Activated T-helper 17 cell treated with anti-CD3 and anti-CD28 coated beads, Interleukin-2, amount 50 U/mL, for 72 hours (primary cell): ENCODE results near the gene FAM161A. TPM values are rescaled to one million over a fixed set of nuclear protein-coding genes. Genes with fewer than 3 reads are reported as not detected.
"Not testable (repeated sequence)": the region's sequence is repeated elsewhere in the genome, so short reads cannot be mapped to it uniquely, and the experiment has no call there.

Source experiments
- ATAC-seq: fragments of 150-1000 bp; cut with Tn5 transposase; replicated peaks from 2 replicates; pipeline ENCODE4 v1.10.0; 2021; ENCODE audit warnings: mild to moderate bottlenecking, moderate library complexity
- H3K27ac Mint-ChIP-seq: one replicate; pipeline ENCODE4 v1.8.0; 2022; ENCODE audit warnings: mixed read lengths
- H3K27me3 Mint-ChIP-seq: one replicate; pipeline ENCODE4 v1.8.0; 2022; ENCODE audit warnings: mixed read lengths
- H3K36me3 Mint-ChIP-seq: one replicate; pipeline ENCODE4 v1.8.0; 2022; ENCODE audit warnings: low read depth, mild to moderate bottlenecking, mixed read lengths
- H3K4me1 Mint-ChIP-seq: one replicate; pipeline ENCODE4 v1.8.0; 2022; ENCODE audit warnings: mixed read lengths
- H3K4me3 Mint-ChIP-seq: one replicate; pipeline ENCODE4 v1.8.0; 2022; ENCODE audit warnings: mild to moderate bottlenecking, mixed read lengths
- H3K9me3 Mint-ChIP-seq: one replicate; pipeline ENCODE4 v1.8.0; 2022; ENCODE audit warnings: mixed read lengths
- total RNA-seq, 2 donors: library from RNA; stranded (reverse); gene quantifications; one replicate each; pipeline ENCODE4 v1.2.3, GENCODE V29; 2022

Gene FAM161A
- total RNA-seq, 2 donors from 2014 or later, result 8.7 to 9.8 TPM

GRCh38 chr2:61862085-61862484, 8.2 kb upstream of the FAM161A start:
- H3K4me3 Mint-ChIP-seq, result no peak overlapping the region
- H3K27me3 Mint-ChIP-seq, result no peaks in the 10 kb centered on the region
- no peak for ATAC-seq
- no peaks in the 10 kb centered on the region for H3K4me1 Mint-ChIP-seq
- peaks cover 3% of the 10 kb centered on the region for H3K9me3 Mint-ChIP-seq
- H3K36me3 Mint-ChIP-seq, result peaks cover 36% of the 10 kb centered on the region
- H3K27ac Mint-ChIP-seq, result no peak overlapping the region

GRCh38 chr2:61857224-61857623, 3.4 kb upstream of the FAM161A start:
- Mint-ChIP-seq H3K4me3 (no peak overlapping the region), H3K4me1 (peaks cover 6% of the 10 kb centered on the region), H3K27ac (no peak overlapping the region), H3K9me3 (no peaks in the 10 kb centered on the region), H3K36me3 (no peaks in the 10 kb centered on the region), H3K27me3 (no peaks in the 10 kb centered on the region)
- ATAC-seq, result no peak

GRCh38 chr2:61855318-61855613, 1.4 kb upstream of the FAM161A start:
- no peaks in the 10 kb centered on the region for H3K36me3 Mint-ChIP-seq
- H3K4me3 Mint-ChIP-seq, result peak overlapping the region; percentile 98
- peak overlapping the region; percentile 88 for H3K27ac Mint-ChIP-seq
- H3K4me1 Mint-ChIP-seq, result peaks cover 6% of the 10 kb centered on the region
- no peaks in the 10 kb centered on the region for H3K27me3 Mint-ChIP-seq
- no peak for ATAC-seq
- no peaks in the 10 kb centered on the region for H3K9me3 Mint-ChIP-seq

GRCh38 chr2:61854564-61855317, 881 bp upstream of the FAM161A start:
- H3K9me3 Mint-ChIP-seq, result no peaks in the 10 kb centered on the region
- H3K36me3 Mint-ChIP-seq, result no peaks in the 10 kb centered on the region
- no peaks in the 10 kb centered on the region for H3K27me3 Mint-ChIP-seq
- H3K4me3 Mint-ChIP-seq, result peak overlapping the region; percentile 98
- H3K27ac Mint-ChIP-seq, result peak overlapping the region; percentile 88
- peaks cover 6% of the 10 kb centered on the region for H3K4me1 Mint-ChIP-seq
- ATAC-seq, result peak; percentile 92

- ATAC-seq, result peak; percentile 66
- Mint-ChIP-seq H3K36me3 (no peaks in the 10 kb centered on the region), H3K4me1 (peaks cover 6% of the 10 kb centered on the region), H3K4me3 (peak overlapping the region; percentile 98), H3K27ac (peak overlapping the region; percentile 88), H3K27me3 (no peaks in the 10 kb centered on the region), H3K9me3 (no peaks in the 10 kb centered on the region)
Observed at GRCh38 chr2:61853086-61853846, 594 bp downstream of the FAM161A start.

GRCh38 chr2:61851270-61851669, 2.6 kb downstream of the FAM161A start:
- H3K9me3 Mint-ChIP-seq, H3K4me1 Mint-ChIP-seq, ATAC-seq, H3K4me3 Mint-ChIP-seq, H3K36me3 Mint-ChIP-seq, H3K27ac Mint-ChIP-seq, H3K27me3 Mint-ChIP-seq: not testable (repeated sequence)

- no peak for ATAC-seq
Observed at GRCh38 chr2:61845320-61845719, 8.5 kb downstream of the FAM161A start.

GRCh38 chr2:61841286-61841685, 12.6 kb downstream of the FAM161A start:
- Mint-ChIP-seq H3K27me3 (no peaks in the 10 kb centered on the region), H3K4me1 (no peaks in the 10 kb centered on the region), H3K27ac (no peak overlapping the region), H3K4me3 (no peak overlapping the region), H3K9me3 (no peaks in the 10 kb centered on the region), H3K36me3 (peaks cover 10% of the 10 kb centered on the region)
- ATAC-seq, result no peak

More at GRCh38 chr2:61845320-61845719, 8.5 kb downstream of the FAM161A start:
- Mint-ChIP-seq H3K4me3 (no peak overlapping the region), H3K27ac (no peak overlapping the region), H3K36me3 (peaks cover under 1% of the 10 kb centered on the region), H3K27me3 (no peaks in the 10 kb centered on the region), H3K9me3 (no peaks in the 10 kb centered on the region), H3K4me1 (no peaks in the 10 kb centered on the region)

- H3K4me3 Mint-ChIP-seq, result no peak overlapping the region
- no peaks in the 10 kb centered on the region for H3K4me1 Mint-ChIP-seq
- no peak for ATAC-seq
- peaks cover 5% of the 10 kb centered on the region for H3K36me3 Mint-ChIP-seq
- H3K27me3 Mint-ChIP-seq, result no peaks in the 10 kb centered on the region
- H3K27ac Mint-ChIP-seq, result no peak overlapping the region
- H3K9me3 Mint-ChIP-seq, result no peaks in the 10 kb centered on the region
Observed at GRCh38 chr2:61834893-61835292, 19.0 kb downstream of the FAM161A start.

GRCh38 chr2:61833971-61834370, 19.9 kb downstream of the FAM161A start:
- Mint-ChIP-seq H3K27me3 (no peaks in the 10 kb centered on the region), H3K36me3 (no peaks in the 10 kb centered on the region), H3K9me3 (no peaks in the 10 kb centered on the region), H3K4me3 (no peak overlapping the region), H3K4me1 (no peaks in the 10 kb centered on the region), H3K27ac (no peak overlapping the region)
- ATAC-seq, result no peak

GRCh38 chr2:61832183-61832841, 21.5 kb downstream of the FAM161A start:
- Mint-ChIP-seq H3K9me3 (no peaks in the 10 kb centered on the region), H3K4me1 (no peaks in the 10 kb centered on the region), H3K36me3 (no peaks in the 10 kb centered on the region), H3K27me3 (no peaks in the 10 kb centered on the region), H3K4me3 (no peak overlapping the region), H3K27ac (no peak overlapping the region)
- no peak for ATAC-seq

GRCh38 chr2:61822255-61822654, 31.6 kb downstream of the FAM161A start:
- Mint-ChIP-seq H3K27ac (no peak overlapping the region), H3K27me3 (no peaks in the 10 kb centered on the region), H3K36me3 (no peaks in the 10 kb centered on the region), H3K4me3 (no peak overlapping the region), H3K4me1 (no peaks in the 10 kb centered on the region), H3K9me3 (no peaks in the 10 kb centered on the region)
- ATAC-seq, result no peak

GRCh38 chr2:61816480-61817355, 37.1 kb downstream of the FAM161A start:
- Mint-ChIP-seq H3K4me1 (no peaks in the 10 kb centered on the region), H3K27me3 (peaks cover 12% of the 10 kb centered on the region), H3K36me3 (no peaks in the 10 kb centered on the region), H3K27ac (no peak overlapping the region), H3K4me3 (no peak overlapping the region), H3K9me3 (no peaks in the 10 kb centered on the region)
- no peak for ATAC-seq

GRCh38 chr2:61814539-61815160, 39.2 kb downstream of the FAM161A start:
- ATAC-seq, result no peak
- Mint-ChIP-seq H3K27ac (no peak overlapping the region), H3K27me3 (peaks cover 15% of the 10 kb centered on the region), H3K4me1 (no peaks in the 10 kb centered on the region), H3K9me3 (no peaks in the 10 kb centered on the region), H3K36me3 (no peaks in the 10 kb centered on the region), H3K4me3 (no peak overlapping the region)
